Vagina (tissue), 2 donors: Measurements from ENCODE around the gene CRHR1. TPM values are rescaled to one million over a fixed set of nuclear protein-coding genes. Genes with fewer than 3 reads are reported as not detected.

Source experiments
- DNase-seq, 2 donors: peaks; one replicate each; pipeline ENCODE4 v3.0.0-alpha.2; 2017; ENCODE audit errors: extremely low spot score in 2 of 2
- H3K27ac ChIP-seq: fragments of 200-600 bp; sonication (generic); one replicate; pipeline ENCODE4 v1.5.1; 2019
- H3K27me3 ChIP-seq: fragments of 200-600 bp; sonication (generic); one replicate; pipeline ENCODE4 v1.5.1; 2019
- H3K36me3 ChIP-seq, 2 donors: fragments of 200-600 bp; sonication (generic); one replicate each; pipeline ENCODE4 v1.5.1; 2017 to 2019
- H3K4me1 ChIP-seq: fragments of 200-600 bp; sonication (generic); one replicate; pipeline ENCODE4 v1.5.1; 2019
- H3K4me3 ChIP-seq, 2 donors: fragments of 200-600 bp; sonication (generic); 1 replicate in 1 of 2; 2 replicates in 1 of 2; pipeline ENCODE4 v1.5.1; 2016 to 2019
- H3K9me3 ChIP-seq: fragments of 200-600 bp; sonication (generic); one replicate; pipeline ENCODE4 v1.5.1; 2019
- POLR2A ChIP-seq, 2 donors: fragments of 450-650 bp; IDR thresholded peaks; one replicate each; pipeline ENCODE4 v1.6.1; 2017; ENCODE audit warnings: antibody characterized with exemption in 2 of 2, mild to moderate bottlenecking in 2 of 2, moderate library complexity in 2 of 2
- POLR2AphosphoS5 ChIP-seq, 2 donors: sonication (generic); formaldehyde crosslinking; IDR thresholded peaks; one replicate each; pipeline ENCODE4 v1.9.0; 2017; ENCODE audit warnings: antibody characterized with exemption in 2 of 2, mild to moderate bottlenecking in 2 of 2, low read depth in 1 of 2; ENCODE audit not compliant: insufficient read depth in 1 of 2
- intact Hi-C: fragments of 100-400 bp; cut with DNase I; formaldehyde crosslinking; loops from one replicate; pipeline ENCODE4 v1.15.1; 2023
- total RNA-seq: library from RNA; depleted of rRNA; stranded (reverse); fragments of >200 nt; gene quantifications from one replicate; pipeline ENCODE4 v1.2.3, GENCODE V29; 2016
- TF ChIP-seq, protein P1 (sequence below), 3 experiments: fragments of 450-650 bp in 2 of 3; fragments of 200-600 bp in 1 of 3; sonication (generic) in 1 of 3; IDR thresholded peaks; one replicate each; pipeline ENCODE4 v1.5.1; 2017 to 2019; ENCODE audit warnings: antibody characterized with exemption in 3 of 3, mild to moderate bottlenecking in 2 of 3, moderate library complexity in 2 of 3

Gene CRHR1
- total RNA-seq, 1 donor from 2014 or later = 4.2 TPM

GRCh38 chr17:45867702-45868101 is 83.6 kb downstream of the CRHR1 start:
- intact Hi-C loops = no loop called here
- Histone ChIP-seq H3K9me3 (no peaks in the 10 kb centered on the region), H3K27me3 (no peaks in the 10 kb centered on the region), H3K27ac (no peak overlapping the region), H3K4me3 (no peak overlapping the region), H3K36me3 (no peaks in the 10 kb centered on the region), H3K4me1 (no peaks in the 10 kb centered on the region)
- DNase-seq = no peak
- TF ChIP-seq POLR2A (IDR thresholded peaks at IDR 0.05) = no peak
- no peak for TF ChIP-seq POLR2AphosphoS5 (IDR thresholded peaks at IDR 0.05; ENCODE audit: insufficient read depth in 1 of 2, low read depth in 1 of 2)
- TF ChIP-seq, protein P1, sequence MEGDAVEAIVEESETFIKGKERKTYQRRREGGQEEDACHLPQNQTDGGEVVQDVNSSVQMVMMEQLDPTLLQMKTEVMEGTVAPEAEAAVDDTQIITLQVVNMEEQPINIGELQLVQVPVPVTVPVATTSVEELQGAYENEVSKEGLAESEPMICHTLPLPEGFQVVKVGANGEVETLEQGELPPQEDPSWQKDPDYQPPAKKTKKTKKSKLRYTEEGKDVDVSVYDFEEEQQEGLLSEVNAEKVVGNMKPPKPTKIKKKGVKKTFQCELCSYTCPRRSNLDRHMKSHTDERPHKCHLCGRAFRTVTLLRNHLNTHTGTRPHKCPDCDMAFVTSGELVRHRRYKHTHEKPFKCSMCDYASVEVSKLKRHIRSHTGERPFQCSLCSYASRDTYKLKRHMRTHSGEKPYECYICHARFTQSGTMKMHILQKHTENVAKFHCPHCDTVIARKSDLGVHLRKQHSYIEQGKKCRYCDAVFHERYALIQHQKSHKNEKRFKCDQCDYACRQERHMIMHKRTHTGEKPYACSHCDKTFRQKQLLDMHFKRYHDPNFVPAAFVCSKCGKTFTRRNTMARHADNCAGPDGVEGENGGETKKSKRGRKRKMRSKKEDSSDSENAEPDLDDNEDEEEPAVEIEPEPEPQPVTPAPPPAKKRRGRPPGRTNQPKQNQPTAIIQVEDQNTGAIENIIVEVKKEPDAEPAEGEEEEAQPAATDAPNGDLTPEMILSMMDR (IDR thresholded peaks at IDR 0.05) = no peak

GRCh38 chr17:45868276-45868675 is 84.2 kb downstream of the CRHR1 start:
- no peaks in the 10 kb centered on the region for H3K9me3 ChIP-seq
- DNase-seq = no peak
- no peak overlapping the region for H3K27ac ChIP-seq
- intact Hi-C loops = no loop called here
- H3K27me3 ChIP-seq = no peaks in the 10 kb centered on the region
- H3K4me3 ChIP-seq = no peak overlapping the region
- H3K4me1 ChIP-seq = no peaks in the 10 kb centered on the region
- no peaks in the 10 kb centered on the region for H3K36me3 ChIP-seq
- TF ChIP-seq POLR2A (IDR thresholded peaks at IDR 0.05) (no peak), POLR2AphosphoS5 (IDR thresholded peaks at IDR 0.05; ENCODE audit: insufficient read depth in 1 of 2, low read depth in 1 of 2) (no peak)
- TF ChIP-seq, protein P1 (IDR thresholded peaks at IDR 0.05) = no peak

DNA sequence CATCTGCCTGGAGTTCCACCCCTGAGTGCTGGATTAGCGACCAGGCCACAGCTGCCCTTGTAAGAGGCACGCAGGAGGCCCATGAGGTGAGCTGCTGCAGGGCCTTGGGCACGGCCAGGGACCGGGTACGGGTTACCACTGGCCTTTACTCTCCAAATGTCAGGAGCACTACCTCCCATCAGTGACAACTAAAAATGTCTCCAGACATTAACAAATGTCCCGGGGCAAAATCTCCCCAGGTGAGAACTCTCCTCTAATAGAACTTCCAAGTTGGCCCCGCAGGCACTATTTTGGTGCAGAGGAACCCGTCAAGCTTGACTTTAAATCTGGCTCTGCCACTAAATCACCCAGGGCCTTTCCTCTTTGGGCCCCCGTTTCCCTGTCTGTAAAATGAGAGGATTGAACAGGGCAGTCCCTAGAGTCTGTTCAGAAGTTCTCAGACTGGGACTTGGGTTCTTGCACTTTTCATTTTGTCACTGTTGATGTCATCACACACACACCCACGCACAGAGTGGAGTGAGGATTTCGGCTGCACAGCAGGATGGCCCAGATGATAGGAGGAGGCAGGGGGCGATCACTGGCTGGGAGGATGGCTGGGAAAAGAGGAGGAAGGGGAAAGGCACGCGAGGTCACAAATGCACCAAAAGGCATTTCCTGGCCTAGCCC is 85.7 kb downstream of the CRHR1 start:
- H3K27ac ChIP-seq = no peak overlapping the region
- TF ChIP-seq POLR2A (IDR thresholded peaks at IDR 0.05) = no peak
- no peak for TF ChIP-seq POLR2AphosphoS5 (IDR thresholded peaks at IDR 0.05; ENCODE audit: insufficient read depth in 1 of 2, low read depth in 1 of 2)
- TF ChIP-seq, protein P1 (IDR thresholded peaks at IDR 0.05) = no peak

DNA sequence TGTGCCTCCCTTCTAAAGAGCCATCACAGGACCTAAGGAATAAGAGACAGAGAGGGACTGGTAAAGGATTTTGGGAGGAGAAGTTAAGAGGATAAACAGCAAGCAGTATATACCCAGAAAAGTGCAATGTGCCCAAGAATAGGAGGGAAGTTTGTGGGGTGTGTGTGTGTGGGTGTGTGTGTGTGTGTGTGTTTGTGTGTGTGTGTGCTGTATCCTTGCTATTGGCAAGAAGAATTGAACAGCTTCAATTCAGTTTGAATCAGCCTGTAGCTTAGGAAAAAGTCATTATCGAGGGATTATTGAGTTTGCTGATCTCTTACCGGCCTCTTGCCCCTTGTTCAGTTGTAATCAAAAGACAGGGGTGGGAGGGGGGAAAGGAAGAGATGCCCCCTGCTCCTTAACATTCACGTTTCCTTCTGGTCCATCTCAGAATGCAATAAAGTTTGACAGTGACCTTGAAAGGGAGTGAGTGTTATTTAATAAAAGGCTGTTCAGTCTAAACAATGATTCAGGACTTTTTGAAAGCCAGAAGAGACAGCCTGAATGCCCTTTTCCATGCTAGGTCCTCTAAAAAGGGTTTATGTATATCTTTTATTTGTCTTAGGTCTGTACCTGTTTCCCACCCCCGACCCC is 86.3 kb downstream of the CRHR1 start:
- Histone ChIP-seq H3K27ac (no peak overlapping the region), H3K36me3 (no peaks in the 10 kb centered on the region), H3K9me3 (no peaks in the 10 kb centered on the region), H3K4me1 (no peaks in the 10 kb centered on the region), H3K4me3 (no peak overlapping the region), H3K27me3 (no peaks in the 10 kb centered on the region)
- TF ChIP-seq POLR2A (IDR thresholded peaks at IDR 0.05) (no peak), POLR2AphosphoS5 (IDR thresholded peaks at IDR 0.05; ENCODE audit: insufficient read depth in 1 of 2, low read depth in 1 of 2) (no peak)
- TF ChIP-seq, protein P1 (IDR thresholded peaks at IDR 0.05) = no peak
- DNase-seq = no peak
- intact Hi-C loops = no loop called here

More for the DNA sequence above, 85.7 kb downstream of the CRHR1 start:
- intact Hi-C loops = no loop called here
- Histone ChIP-seq H3K36me3 (no peaks in the 10 kb centered on the region), H3K27me3 (no peaks in the 10 kb centered on the region), H3K4me3 (no peak overlapping the region), H3K9me3 (no peaks in the 10 kb centered on the region), H3K4me1 (no peaks in the 10 kb centered on the region)
- DNase-seq = no peak

- Histone ChIP-seq H3K4me1 (no peaks in the 10 kb centered on the region), H3K9me3 (no peaks in the 10 kb centered on the region), H3K27me3 (no peaks in the 10 kb centered on the region), H3K27ac (no peak overlapping the region), H3K36me3 (no peaks in the 10 kb centered on the region), H3K4me3 (no peak overlapping the region)
- intact Hi-C loops = no loop called here
- TF ChIP-seq POLR2AphosphoS5 (IDR thresholded peaks at IDR 0.05; ENCODE audit: insufficient read depth in 1 of 2, low read depth in 1 of 2) (no peak), POLR2A (IDR thresholded peaks at IDR 0.05) (no peak)
- TF ChIP-seq, protein P1 (IDR thresholded peaks at IDR 0.05) = no peak
- no peak for DNase-seq
These were observed 87.6 kb downstream of the CRHR1 start for GRCh38 chr17:45871718-45872117.
